NCI-H2029 treated with DMSO at 0.1 percent for 48 hours (cell line): ENCODE measurements around the gene GABRG3.

Experiments used
- DNase-seq: peaks from one replicate; lab custom pipeline; 2025; lab: John Stamatoyannopoulos, UW

GABRG3 gene

DNA sequence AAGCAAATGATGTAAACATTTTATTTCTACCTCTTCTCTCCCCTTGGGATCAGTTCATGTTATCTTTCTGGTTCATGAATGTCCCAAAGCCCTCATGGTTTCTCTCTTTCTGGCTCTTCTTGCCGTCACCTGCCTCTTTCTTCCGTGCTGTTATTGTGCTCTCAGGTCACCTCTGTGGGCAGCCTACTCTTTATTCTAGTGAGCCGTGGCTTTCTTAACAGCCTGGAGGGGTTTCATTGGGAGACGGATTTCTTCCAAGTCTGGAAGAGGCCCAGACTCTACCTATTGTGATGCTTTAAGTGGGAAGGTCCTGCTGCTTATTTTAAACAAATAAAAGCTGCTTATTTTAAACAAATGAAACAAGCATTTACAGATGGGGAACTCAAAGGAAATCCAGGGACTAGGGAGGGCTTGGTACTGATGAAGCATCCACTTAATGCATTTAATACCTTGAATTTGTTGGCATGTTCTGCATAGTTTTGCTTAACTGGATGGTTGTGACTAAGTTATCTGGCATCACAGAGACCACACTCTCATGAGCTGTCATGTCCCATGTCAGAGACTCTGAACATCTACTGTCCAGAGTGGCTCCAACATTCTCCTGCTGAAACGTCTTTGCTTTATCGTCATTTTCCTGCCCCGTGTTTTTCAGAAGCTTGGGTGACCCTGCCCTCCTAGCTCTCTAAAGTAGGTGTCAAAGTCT, 443.3 kb downstream of the GABRG3 start:
- no peak for DNase-seq

DNA sequence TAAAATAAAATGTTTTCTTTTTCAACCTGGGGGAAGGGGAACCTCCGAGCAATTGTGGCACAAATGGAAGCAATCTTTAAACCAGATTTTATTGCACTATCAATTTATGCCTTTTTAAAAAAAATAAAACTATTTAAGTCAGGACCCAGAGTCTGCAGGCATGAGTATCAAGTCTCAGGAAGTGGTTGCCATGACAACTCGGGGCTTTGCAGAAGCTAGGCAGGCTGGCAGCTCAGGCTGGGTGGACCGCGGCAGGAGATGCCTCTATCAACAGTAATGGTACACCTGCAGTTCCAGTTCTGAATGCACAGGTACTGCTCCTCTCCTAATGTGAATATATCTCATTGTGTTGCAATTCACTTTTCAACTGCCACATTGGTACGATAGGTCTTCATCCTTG, 447.7 kb downstream of the GABRG3 start:
- DNase-seq, result no peak

DNA sequence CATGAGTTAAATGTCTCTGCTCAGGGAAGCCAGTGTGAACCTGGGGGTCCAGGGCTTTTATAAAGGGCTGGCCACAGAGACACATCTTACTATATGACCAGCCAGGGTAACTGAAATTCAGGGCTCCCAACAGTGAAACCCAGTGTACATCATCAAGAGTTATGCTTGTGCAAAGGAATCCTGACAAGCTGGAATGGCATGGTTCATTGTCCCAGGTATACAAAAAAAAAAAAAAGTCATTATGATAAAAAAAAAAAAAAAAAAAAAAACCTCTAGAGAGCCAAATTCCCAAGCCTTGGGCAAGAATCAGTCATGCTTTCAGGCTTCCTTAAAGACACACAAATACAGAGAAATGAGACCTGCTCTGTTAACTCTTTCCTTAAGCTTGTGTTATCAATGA, 452.0 kb downstream of the GABRG3 start:
- DNase-seq, result no peak

DNA sequence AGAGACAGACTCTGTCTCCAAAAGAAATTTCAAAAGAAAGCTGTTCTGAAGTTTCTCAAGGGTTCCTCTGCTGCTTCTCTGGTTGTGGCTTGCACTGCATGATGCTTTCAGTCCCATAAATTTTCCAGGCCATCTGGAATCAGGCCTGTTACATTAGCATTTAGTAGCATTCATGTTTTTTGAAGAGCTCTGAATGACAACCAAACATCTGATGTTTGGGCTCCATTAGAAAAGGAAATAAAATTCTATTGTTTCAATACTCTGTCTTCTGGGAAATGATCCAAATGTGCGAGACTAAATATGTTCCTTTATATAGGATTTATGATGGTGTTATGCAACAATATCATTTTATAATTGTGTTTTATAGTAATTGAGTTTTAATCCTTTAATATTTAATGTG, 455.8 kb downstream of the GABRG3 start:
- no peak for DNase-seq

DNA sequence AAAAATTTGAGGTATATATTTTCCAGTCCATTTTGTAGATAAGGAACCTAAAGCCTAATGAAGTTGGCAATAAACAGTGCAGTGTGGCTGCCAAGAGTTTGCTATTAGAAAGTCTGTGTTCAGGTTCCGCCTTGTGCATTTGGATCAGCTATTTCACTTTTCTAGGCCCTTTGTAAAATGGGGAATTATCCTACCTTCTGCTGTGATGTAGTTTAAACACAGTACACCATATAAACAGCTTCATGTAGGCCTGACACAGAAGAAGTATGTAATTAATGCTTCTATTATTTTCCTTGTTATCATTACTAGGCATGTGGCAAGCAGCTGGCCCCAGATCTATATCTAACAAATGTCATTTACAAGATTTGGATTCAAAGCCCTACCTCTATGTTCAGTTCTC, 456.3 kb downstream of the GABRG3 start:
- no peak for DNase-seq

DNA sequence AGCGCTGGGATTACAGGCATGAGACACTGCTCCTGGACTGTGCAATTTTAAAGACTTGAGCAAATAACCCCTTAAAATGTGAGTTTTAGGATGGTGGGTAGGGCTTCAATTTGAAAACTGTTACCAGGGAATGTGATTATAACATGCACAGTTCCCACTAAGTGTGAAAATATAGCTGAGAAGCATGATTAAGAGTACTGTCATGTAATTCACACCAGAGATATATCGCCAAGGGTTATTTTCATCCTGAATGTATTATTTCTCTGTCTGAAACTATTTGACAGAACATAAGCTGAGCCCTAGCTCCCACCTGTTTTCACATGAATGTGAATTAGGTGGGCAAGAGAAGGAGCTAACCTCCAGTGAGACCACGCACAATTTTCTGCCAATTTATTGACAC, 457.2 kb downstream of the GABRG3 start:
- no peak for DNase-seq

DNA sequence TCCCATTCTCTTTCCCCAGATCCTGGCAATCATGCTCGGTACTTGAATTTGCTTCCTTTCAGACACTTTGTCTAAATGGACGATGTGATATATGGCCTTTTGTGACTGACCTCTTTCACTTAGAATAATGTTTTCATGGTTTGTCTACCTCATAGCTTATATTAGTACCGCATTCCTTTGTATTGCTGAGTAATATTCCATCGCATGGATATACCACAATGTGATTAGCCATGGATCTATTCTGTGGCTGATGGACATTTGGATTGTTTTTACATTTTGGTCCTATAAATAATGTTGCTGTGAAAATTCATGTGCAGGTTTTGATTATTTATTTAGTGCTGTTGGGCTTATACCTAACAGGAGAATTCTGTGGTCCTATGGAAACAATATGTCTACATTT, 458.6 kb downstream of the GABRG3 start:
- no peak for DNase-seq

DNA sequence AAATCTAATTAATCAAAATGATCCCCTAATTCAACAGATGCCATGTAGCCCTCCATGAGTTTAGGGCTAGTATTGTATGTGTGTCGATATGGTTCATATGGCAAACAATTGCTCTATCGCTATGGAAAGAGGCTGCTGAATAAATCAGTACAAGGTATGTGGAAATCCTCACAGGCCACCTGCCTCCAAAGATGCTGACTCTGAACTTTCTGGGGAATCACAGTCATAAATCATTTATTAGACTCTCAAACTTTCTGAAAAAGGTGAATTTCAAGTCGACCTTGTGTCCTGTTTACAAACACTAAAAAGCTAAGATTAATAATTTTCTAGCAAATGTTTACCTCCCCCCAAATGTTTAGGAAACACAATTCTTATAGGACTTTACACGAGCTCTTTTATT, 462.6 kb downstream of the GABRG3 start:
- no peak for DNase-seq

DNA sequence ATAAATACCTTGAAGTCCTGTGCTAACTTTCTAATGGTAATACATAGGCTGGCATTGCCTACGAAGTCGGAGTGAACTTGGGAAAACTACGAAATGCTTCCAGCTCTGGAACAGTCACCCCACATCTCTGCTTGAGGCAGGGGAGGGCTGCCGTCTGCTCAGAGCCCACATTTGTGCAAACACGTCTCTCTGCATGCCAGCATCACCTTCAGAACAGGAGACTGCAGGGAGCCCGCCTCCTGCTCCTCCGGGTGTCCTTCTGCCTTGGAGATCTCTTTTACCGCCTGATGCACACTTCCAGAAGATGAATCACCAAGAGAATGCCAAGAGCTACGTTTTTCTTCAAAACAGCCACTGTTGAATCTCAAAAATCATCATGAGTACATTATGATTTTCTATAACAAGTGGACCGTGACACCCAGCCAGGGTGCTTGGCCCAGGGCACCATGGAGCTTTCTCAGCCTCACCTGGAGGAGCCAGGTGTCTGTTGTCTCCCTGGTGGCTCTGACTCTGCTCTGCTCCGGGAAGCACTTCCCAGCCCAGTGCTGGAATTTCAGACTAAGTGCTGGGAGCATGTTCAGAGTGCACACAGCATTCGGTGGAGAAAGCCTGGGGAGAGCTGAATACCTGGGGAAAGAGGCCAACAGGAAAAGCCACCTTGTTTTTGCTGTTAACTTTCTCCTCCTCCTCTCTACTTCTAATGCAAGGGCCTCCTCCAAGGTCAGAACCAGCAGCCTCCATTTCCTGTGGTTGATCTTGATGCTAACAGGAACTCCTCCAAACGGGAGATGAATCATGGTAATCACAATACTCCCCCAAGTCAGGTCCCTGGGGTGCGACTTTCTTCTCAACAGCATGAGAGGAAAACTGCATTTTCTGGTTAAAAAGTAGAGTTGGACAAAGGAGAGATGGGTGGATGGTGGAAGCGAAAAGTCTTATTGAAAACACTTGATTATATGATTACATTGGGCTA, 467.7 kb downstream of the GABRG3 start:
- DNase-seq, result no peak

DNA sequence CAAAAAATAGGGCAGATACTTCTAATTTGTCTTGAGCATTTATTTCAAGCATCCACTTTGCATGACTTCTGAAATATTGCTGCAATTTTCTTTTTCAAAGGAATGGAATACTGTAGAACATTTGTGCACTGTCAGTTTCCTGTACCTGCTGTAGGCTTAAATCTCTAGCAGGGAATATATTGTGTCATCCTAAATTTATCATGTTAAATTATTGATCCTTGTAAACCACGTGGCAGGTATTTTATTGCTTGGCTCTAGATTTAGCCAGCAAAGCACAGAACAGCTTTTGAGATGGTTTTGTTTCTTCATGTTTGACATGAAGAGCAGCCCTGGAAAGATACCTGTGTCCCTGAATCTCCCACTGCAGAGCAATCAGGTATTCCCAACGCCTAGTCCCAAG, 470.1 kb downstream of the GABRG3 start:
- DNase-seq, result no peak

DNA sequence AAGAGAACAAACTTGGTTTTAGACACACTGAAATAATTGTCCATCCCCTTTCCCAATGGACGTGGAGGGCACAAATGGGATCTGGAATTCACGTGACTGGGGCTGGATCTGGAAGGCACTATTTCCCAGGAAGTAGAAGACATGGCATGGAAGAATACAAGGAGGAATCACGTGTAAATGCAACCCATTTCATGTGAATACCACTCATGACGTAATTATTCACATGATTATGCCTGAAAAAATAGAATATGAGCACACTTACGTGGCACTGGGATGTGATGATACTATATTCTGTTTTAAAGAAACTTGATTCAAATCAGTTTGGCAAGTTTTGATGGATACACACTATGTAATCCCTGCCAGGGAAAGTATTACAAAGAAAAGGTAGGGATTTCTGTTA, 477.3 kb downstream of the GABRG3 start:
- no peak for DNase-seq

DNA sequence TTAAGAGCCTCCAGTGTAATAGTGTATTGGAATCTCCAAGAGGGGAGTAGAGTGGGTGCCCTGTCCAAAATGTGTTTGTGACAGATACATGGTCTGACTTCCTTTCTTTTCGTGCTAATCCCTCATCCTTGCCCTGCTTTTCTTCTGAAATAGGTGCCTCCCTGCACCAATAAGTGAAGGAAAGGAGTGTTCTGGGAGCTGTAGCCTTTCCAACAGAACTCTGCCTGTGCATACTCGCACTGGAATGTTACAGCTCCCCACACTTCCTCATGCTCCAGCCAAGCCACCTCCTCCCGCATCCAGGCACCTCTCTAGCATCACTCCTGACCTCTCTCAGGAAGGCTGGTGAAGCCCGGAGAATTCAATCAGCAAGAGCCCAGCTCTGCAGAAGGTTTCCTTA, 478.0 kb downstream of the GABRG3 start:
- no peak for DNase-seq

DNA sequence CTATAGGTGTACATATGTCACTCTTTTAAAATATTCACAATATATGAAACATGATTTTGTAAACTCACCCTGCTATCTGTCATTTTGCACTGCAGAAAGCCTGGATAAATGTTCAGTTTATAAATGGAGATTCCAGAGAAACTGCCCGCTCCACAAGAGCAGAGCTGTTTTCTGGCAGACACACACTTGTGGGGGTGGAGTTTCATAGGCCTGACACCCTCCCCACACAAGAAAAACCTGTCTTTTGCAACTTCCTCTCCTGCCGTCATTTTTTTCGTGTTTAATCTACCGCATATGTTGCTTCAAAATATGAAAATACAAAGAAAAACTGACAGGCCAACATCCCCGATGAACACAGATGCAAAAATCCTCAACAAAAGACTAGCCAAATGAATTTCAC, 479.0 kb downstream of the GABRG3 start:
- DNase-seq, result no peak

DNA sequence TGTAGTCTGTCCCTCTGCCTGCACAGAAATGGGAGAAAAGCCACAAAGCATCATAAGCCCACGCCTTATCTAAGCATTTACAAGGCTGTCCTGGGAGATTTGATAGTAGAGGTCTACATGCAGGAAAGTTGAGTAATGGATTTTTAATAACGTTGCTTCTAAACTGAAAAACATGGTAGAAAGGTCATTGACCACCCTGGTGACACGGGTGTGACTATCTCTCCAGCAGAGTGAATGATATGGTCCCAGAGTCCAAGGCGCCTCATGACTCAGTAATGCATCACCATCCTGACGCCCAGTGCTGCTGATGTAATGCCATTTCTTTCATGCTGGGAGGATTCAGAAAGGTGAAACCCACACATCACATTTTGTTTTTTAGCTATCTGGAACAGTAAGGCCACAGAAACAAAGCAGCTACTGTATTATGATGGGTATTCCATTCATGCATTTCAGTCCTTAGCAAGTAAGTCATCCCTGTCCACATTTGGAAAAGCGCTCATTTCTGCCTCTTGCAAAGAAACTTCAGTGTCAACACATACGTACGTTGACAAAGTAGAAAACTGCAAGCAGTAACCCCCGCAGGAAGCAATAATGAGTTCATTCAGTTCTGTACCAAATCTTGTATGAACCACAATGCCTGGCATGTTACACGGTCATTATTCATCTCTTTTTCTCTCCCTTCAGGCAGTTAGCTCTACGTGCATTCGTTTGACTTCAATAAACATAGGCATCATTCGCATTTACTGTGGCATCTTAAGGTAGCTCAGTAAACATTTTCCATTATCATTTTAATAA, 483.5 kb downstream of the GABRG3 start:
- DNase-seq, result no peak

DNA sequence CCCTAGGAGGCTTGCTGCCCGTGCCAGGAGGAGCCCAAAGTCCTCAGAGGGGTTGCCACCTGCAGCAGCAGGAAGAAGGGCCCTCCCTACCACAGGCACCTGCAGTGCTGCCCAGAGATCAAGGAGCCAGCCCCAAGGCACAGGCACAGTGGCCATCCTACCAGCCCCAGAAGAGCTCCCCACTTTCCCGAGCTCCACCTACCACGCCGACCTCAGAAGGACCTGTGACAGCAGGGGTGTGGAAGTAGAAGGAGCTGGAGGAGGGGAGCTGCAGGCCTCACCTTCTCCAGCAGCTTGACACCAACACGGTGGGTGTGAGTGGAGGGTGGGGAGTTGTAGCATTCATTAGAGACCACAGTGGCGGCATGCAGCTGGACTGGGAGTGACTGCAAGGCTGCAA, 485.8 kb downstream of the GABRG3 start:
- no peak for DNase-seq

DNA sequence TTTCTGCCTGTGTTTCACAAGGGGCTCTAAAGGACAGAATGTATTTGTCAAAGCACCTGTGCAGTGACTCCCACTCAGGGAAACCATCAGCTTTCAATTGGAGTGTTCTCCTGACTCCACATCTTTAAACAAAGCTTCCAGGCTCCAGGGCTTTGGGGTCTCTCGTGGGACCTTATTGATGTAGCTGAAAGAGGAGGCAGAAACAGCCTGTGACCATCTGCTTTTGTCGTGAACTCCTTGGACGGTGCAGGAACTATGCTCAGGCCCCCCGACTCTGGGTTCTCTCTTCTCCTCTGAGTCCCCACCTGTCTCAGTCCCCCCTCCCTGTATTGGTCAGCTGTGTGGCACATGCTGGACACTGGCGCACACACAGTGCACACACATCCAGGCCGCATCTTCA, 486.8 kb downstream of the GABRG3 start:
- no peak for DNase-seq

DNA sequence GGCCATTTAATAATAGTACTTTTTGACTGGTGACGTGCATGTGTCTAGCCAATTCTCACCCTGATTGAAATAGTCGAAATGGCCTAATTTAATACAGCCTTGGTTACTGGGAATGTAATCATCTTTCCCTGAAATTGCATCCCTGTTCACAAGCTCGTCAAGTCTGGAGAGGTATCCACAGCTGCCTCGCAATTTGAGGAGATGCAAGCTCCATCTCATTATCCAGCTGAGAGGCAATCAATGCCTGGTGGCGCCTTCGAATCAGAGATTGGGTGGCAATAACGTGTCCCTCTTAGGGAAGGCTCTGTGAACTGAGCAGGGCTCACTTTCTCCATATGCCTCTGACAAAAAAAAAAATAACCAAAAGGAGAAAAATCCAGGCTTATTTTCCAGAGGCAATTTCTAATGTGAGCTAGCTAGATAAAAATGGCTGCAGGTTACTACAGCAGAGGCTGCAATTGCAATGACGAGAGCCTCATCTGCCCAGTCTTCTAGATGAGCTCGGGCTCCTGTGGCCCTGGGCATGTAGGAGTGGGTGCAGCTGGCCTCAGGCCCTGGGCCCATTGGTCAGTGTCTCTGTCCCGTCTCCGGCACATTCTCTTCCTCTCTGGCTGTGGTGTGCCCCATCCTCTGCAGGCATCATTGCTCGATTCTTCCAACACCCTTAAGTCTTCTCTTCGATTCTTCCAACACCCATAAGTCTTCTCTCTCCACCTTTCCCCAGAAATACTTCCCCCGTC, 487.5 kb downstream of the GABRG3 start:
- DNase-seq, result no peak

DNA sequence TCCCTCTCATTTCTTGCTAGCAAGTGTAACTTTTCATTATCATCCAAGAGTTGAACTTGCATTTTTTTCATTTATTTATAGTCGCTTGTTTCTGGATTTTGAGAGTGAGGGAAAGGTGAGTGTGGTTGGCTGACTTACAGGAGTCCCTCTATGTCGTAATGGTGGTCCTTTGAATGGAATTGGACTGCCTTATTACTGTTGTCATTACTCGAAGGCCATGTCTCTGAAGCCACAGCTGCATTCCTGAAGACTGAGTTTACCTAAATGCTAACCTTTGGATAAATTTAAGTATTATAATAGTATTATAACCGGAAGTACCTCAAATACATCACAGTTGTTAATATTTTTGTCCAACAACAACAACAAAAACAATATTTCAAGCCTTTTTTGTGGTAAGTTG, 488.9 kb downstream of the GABRG3 start:
- DNase-seq, result no peak

DNA sequence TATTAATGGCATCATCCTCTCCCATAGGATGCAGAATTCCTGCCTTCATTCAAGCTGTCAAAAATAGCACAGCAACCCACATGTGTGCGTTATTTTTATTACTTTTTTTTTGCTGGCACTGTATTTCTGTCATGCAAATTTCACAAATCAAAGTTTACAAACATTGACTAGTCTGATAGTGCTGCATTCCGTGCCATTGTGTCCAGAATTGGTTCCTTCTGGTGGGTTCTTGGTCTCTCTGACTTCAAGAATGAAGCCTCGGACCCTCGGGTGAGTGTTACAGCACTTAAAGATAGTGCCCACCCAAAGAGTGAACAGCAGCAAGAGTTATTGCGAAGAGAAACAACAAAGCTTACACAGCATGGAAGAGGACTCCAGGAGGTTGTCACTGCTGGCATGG, 490.2 kb downstream of the GABRG3 start:
- no peak for DNase-seq

DNA sequence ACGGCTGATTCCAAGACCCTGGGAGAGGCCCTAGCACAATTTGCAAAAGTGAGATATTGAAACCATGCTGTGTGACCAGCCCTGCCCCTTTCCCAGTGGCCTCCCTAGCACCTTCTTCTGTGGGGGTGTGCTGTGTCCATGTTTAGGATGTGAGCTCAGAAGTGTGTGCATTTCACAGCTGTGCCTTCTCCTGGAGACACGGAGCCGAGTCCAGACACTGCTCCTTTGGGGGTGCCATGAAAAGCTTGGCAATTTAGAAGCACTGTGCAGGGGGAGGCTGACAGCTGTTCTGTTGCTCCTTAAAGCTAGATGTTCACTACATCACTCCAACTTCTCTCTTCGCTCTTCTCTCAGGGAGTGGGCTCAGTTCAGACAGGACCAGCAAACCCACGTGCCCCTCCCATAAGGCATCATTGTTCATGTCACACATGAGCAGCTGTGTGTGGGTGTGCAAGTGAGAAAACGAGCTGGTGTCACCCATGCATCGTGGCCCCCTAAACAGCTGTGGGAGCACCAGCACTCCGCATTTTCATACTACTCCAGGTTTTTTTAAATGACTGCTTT, 492.6 kb downstream of the GABRG3 start:
- DNase-seq, result no peak

DNA sequence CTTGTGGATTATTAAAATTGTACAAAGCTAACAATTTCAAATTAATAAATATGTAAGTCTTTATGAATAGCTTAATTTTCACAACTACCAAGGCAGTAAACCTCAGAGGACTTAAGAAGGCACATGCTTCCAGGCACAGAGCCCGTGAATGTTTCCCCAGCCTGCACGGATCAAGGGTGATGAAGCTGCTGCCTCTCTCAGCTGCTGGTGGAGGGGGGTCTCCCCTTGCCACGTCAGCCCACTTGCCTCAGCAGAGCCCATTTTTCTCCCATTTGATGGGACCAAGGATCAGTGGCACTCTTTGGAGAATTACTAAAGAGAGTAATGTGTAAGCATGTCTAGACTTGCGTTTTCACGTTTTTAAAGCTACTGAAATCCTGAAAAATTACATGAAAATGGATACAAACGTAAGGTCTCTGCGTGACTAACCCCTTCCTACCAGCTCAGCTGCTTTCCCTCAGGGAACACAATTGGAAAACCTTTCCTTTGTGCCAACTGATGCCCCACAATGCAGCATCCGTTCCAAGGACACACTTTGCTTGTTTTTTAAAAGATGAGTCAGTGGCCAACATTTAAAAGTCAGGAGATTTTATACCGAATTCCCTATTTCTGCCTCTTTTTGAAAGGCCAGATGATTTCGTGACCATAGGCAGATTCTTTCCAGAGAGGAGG, 494.1 kb downstream of the GABRG3 start:
- DNase-seq, result no peak
